ENCODE data around the gene INSRR. TPM values are rescaled to one million over a fixed set of nuclear protein-coding genes. Genes with fewer than 3 reads are reported as not detected.
A peak's percentile ranks its signal among the peaks of the same experiment; 100 is the strongest.

The INSRR gene
- total RNA-seq, 1 experiment from 2014 or later, result not detected

DNA sequence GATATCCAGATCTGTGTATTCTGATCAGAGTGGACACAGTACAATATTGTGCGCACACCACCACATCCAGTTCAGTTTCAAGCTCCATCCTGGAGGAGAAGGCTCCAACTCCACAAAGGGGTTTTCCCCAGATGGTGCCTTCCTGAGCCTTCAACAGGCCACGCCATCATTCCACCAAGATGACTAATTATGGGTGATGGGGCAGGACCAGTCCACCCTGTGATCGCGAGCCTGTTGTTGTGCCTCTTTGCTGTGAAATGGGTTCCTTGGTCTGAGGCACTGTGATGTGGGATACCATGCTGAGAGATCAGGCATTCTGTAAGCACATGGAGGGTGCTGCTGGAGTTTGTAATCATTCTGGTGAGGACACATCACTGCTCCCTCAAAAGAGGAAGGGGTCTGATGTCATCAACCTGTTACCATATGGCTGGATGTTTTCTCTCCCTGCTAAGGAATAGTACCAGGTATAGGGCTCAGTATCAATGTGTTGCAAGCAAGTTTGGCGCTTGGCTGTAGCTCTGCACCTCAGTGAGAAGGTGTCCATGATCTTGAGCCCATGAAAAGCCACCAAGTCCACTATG is 35.6 kb downstream of the INSRR start:
- no peak for DNase-seq
- Histone ChIP-seq H3K4me3 (no peak overlapping the region), H3K36me3 (no peaks in the 10 kb centered on the region), H3K9me3 (replicated peaks) (no peaks in the 10 kb centered on the region), H3K27me3 (peaks cover under 1% of the 10 kb centered on the region; the same call in 1 of the 2 replicates), H3K27ac (no peak overlapping the region), H3K4me1 (no peaks in the 10 kb centered on the region)

DNA sequence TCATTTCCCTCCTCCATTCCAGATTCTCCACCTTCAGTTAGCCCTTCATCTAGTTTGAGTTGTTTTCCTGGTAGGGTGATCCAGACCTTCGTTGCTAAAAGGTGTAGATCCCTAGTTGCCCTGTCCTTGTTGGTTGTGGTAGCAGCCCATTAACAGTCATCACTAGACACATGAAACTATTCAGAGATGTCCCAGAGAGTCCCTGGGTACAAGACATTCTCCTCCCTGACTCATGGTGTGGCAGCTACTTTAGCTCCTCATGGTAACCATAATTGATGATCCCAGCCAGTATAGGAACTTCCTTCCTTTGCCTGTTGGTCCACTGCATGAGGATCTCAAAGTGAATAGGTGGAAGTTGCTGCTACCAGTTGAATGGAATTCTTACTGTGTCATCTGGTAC is 36.2 kb downstream of the INSRR start:
- DNase-seq, result no peak
- H3K36me3 ChIP-seq, result no peaks in the 10 kb centered on the region
- H3K4me1 ChIP-seq, result no peaks in the 10 kb centered on the region
- no peaks in the 10 kb centered on the region for H3K27me3 ChIP-seq
- no peak overlapping the region for H3K4me3 ChIP-seq
- no peak overlapping the region for H3K27ac ChIP-seq
- H3K9me3 ChIP-seq (replicated peaks), result no peaks in the 10 kb centered on the region

DNA sequence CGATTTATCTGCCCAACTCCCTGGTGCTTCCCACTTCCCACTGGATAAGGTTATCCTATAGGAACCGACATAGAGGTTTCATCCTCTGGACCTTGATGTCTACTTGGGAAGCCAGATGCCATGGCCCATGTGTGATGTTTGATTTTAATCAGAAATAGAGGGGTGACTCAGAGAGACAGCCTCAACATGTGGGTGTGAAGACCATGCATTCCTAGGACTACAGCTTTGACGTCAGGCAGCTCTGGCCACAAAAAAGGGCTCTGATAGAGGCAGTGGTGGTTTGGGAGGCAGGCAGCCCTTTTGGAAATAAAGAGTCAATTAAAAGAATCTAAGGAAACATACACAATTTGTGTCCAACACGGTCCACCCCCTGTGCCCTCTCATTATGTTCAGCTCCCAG is 37.1 kb downstream of the INSRR start:
- H3K27me3 ChIP-seq, result no peaks in the 10 kb centered on the region
- no peaks in the 10 kb centered on the region for H3K36me3 ChIP-seq
- no peaks in the 10 kb centered on the region for H3K4me1 ChIP-seq
- no peak for DNase-seq
- no peak overlapping the region for H3K4me3 ChIP-seq
- H3K9me3 ChIP-seq (replicated peaks), result no peaks in the 10 kb centered on the region
- H3K27ac ChIP-seq, result no peak overlapping the region

DNA sequence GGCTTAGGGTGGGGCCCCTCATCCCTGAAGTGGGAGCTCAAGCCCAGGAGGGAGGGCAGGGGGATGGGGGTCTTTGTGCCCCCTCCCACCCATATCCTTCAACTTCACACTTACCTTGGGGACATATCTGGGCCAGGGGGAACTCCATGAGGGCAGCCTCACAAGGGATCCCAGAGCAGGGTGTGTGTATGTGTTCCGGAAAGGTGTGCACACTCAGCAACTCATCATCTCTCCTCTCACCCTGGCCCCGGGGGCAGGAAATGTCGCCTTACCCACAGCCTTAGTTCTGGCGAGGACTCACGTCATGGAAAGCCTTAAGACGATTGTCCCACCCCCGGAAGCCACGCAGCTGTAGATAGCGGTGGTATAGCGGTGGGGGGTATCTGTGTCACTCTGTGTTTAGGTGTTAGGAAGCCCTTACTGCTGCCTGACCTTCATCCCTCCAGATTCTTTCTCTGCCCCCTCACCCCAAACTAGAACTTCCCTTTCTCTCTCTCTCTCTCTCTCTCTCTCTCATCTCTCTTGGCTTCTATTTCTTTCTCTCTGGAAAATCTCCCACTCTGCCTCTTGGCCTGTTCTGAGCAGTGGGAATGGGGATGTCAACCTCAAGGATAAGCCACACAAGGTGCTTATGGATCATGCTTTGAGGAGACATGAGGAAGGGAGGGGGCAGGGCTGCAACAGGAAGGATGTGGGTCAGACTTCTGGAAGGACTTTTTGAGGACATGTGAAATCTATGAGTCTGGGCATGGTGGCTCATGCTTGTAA is 42.2 kb downstream of the INSRR start, which contains the start of gene SH2D2A:
TSS of gene SH2D2A (minus strand) at position 288 of the 768 bp plus-strand sequence. CDS start at position 148, 140 bp downstream.
- no peaks in the 10 kb centered on the region for H3K4me1 ChIP-seq
- H3K27me3 ChIP-seq, result peaks cover 5% of the 10 kb centered on the region; the same call in 1 of the 2 replicates
- H3K4me3 ChIP-seq, result no peak within 1 kb of the TSS
- H3K36me3 ChIP-seq, result no peaks in the 10 kb centered on the region
- no peak within 1 kb of the TSS for H3K27ac ChIP-seq
- peak in 1 of 2 experiments; percentile 14 for DNase-seq
- H3K9me3 ChIP-seq (replicated peaks), result no peaks in the 10 kb centered on the region

DNA sequence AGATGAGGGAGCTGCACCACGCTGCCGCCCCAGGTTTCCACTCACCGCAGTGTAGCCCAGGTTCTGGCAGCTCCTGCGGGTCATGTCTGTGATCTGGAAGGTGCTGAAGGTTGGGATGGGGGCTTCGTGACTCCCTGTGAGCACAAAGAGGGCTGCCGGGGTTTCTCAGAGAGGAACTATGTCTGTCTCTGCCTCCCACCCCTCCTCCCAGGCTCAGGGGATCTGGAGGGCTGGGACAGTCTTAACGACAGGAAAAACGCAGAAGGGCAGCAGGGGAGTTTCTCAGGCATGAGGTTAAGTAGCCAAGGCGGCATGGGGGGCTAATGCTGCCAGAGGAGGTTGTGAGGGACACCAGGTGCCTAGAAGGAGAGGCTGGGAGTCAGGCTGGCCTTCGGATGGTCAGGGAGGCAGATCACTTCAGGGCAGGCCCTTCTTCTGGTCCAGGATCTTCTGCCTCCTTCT is 42.9 kb downstream of the INSRR start:
- Histone ChIP-seq H3K27me3 (peaks cover 5% of the 10 kb centered on the region; the same call in 1 of the 2 replicates), H3K9me3 (replicated peaks) (no peaks in the 10 kb centered on the region), H3K36me3 (no peaks in the 10 kb centered on the region), H3K4me3 (no peak overlapping the region), H3K27ac (no peak overlapping the region), H3K4me1 (no peaks in the 10 kb centered on the region)
- DNase-seq, result no peak

DNA sequence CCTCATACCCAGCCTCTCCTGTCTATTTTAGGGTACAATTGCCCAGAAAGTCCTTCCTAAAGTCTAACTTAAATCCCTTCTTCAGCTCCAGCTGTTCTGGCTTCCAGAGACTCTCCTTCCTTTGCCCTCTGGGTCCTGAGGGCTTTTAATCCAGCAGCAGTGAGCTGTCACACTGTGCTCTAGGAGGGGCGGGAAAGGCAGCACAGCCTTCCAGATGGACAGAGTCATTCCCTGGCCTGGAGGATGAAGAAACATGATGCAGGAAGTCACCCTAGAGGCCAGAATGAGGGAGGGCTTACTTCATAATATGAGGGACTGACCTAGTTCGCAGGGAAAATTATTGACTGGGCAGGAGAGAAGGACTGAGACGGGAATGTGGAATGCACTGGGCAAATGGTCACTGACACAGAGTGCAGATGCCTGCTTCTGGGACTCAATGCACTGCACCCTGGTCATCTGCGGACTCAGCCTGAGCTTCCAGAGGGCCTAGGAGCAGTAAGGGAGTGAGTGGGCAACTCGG is 43.5 kb downstream of the INSRR start:
- H3K27ac ChIP-seq, result no peak overlapping the region
- H3K36me3 ChIP-seq, result no peaks in the 10 kb centered on the region
- DNase-seq, result peak in 1 of 2 experiments; percentile 27
- no peaks in the 10 kb centered on the region for H3K9me3 ChIP-seq (replicated peaks)
- peaks cover 5% of the 10 kb centered on the region; the same call in 1 of the 2 replicates for H3K27me3 ChIP-seq
- H3K4me1 ChIP-seq, result no peaks in the 10 kb centered on the region
- H3K4me3 ChIP-seq, result no peak overlapping the region

DNA sequence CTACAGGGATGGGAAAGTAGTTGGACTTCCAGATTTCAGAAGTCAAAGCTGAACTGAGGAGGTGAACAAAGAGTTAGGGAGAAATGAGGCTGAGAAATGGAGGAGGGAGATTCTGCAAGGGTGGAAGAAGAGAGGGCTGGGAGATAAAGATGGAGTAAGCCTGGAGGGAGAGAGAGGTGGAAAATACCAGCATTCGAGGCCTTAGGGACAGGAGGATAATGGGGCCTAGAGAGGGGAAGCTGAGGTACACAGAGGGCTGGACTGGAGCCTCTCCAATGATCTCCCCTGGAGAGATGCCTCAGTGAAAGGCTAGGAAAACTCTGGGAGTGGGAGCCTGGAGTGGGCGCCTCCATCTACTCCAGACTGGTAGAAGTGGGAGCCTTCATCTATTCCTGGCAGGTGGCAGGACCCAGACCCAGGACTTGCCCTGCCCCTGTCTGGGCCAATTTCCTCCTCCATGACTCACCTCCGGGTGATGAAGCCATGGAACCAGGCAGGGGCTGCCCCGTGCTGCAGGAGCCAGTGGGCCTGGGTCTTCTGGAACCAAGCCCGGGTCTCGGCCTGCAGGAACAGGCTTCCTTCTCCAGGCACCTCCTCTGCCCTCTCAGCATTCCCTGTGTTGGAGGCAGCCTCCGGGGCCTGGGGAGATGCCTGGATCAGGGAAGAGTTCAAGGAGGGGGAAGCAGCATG is 44.2 kb downstream of the INSRR start:
- no peak overlapping the region for H3K4me3 ChIP-seq
- no peak overlapping the region for H3K27ac ChIP-seq
- peaks cover 5% of the 10 kb centered on the region; the same call in 1 of the 2 replicates for H3K27me3 ChIP-seq
- no peaks in the 10 kb centered on the region for H3K4me1 ChIP-seq
- DNase-seq, result no peak
- H3K36me3 ChIP-seq, result no peaks in the 10 kb centered on the region
- H3K9me3 ChIP-seq (replicated peaks), result no peaks in the 10 kb centered on the region

DNA sequence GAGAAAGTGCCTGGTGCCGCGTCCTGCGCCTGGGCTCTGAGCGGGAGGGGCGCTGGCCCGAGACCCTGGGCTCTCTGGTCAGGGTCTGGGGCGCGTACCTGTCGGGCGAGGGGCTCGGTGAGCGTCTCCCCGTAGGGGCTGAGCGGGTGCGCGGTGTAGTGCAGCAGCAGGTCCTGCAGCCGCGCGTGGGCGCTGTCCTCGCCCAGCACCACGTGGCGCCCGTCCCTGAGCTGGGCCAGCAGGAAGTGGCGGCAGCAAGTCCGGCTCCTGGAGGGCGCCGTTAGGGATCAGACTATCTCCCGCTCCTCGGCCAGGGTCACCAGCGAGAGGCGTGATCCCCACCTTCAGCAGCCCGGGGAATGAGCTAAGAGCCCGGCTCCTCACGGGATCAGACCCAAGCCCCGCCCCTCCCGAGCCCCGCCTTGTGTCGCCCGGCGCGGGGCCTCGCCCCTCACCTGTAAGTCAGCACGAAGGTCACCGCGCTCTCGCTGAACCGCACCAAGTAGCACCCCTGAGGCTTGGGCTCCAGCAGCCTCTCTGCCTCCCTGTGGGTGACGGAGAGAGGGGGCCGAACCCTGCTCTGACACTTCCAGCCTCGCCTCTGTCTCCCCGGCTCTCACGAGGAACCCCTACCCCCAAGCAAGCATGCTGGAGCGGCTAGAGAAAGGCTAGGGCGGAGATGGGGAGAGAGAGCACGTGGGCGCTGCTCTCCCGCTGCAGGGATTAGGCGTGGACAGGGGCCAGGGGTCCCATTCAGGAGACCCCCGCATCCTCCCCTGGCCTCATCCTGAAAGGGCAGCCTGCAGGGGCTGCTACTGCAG is 45.0 kb downstream of the INSRR start:
- DNase-seq, result peak in 1 of 2 experiments; percentile 17
- H3K4me3 ChIP-seq, result peak overlapping the region; percentile 36

DNA sequence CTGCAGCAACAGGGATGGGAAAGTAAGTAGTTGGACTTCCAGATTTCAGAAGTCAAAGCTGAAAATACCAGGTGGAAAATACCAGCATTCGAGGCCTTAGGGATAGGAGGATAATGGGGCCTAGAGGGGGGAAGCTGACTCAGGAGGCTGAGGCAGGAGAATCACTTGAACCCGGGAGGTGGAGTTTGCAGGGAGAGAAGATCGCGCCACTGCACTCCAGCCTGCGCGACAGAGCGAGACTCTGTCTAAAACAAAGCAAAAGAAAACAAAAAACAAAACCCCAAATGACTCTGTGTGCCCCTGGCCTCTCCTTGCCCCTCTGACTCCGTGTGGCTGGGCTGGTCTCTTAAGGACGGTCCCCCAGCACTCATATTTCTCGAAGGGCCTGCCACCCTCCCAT is 45.6 kb downstream of the INSRR start:
- DNase-seq, result no peak
- no peaks in the 10 kb centered on the region for H3K4me1 ChIP-seq
- peak overlapping the region; percentile 36 for H3K4me3 ChIP-seq
- H3K36me3 ChIP-seq, result no peaks in the 10 kb centered on the region
- no peaks in the 10 kb centered on the region for H3K9me3 ChIP-seq (replicated peaks)
- H3K27me3 ChIP-seq, result peaks cover 5% of the 10 kb centered on the region; the same call in 1 of the 2 replicates
- H3K27ac ChIP-seq, result no peak overlapping the region

More for the DNA sequence above, 45.0 kb downstream of the INSRR start:
- H3K27me3 ChIP-seq, result peaks cover 5% of the 10 kb centered on the region; the same call in 1 of the 2 replicates
- no peaks in the 10 kb centered on the region for H3K36me3 ChIP-seq
- no peaks in the 10 kb centered on the region for H3K4me1 ChIP-seq
- no peak overlapping the region for H3K27ac ChIP-seq
- no peaks in the 10 kb centered on the region for H3K9me3 ChIP-seq (replicated peaks)

DNA sequence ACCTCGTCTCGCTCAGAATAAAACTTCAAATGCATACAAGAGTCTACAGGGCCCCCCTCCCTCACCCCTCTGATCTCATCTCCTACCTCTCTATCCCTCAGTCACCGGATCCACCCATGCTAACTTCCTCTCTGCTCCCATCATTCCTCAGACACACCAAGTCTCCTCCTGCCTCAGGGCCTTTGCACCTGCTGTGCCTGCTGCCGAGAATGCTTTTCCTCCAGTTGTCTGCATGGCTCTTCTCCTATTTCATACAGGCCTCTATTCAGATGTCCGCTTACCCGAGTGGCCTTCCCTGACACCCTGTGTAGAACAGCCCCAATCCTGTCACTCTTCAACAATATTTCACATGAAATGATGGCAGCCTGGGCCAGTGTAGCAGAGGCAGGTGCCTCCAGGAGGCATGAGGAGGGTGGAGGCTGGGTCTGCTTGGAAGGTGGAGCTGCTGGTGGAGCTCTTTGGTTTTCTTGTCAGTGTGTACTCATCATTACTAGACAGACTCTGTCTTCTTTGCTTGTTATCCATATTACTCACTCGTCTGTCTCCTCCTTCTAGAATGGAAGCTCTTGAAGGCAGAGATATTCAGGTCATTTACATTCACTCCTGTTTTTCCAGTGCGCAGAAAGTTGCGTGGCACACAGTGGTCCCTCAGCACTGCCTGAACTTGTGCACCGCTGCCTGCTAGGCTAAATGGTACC is 46.5 kb downstream of the INSRR start:
- DNase-seq, result no peak
- no peaks in the 10 kb centered on the region for H3K36me3 ChIP-seq
- H3K9me3 ChIP-seq (replicated peaks), result no peaks in the 10 kb centered on the region
- no peak overlapping the region for H3K4me3 ChIP-seq
- no peak overlapping the region for H3K27ac ChIP-seq
- no peaks in the 10 kb centered on the region for H3K4me1 ChIP-seq
- peaks cover 5% of the 10 kb centered on the region; the same call in 1 of the 2 replicates for H3K27me3 ChIP-seq

DNA sequence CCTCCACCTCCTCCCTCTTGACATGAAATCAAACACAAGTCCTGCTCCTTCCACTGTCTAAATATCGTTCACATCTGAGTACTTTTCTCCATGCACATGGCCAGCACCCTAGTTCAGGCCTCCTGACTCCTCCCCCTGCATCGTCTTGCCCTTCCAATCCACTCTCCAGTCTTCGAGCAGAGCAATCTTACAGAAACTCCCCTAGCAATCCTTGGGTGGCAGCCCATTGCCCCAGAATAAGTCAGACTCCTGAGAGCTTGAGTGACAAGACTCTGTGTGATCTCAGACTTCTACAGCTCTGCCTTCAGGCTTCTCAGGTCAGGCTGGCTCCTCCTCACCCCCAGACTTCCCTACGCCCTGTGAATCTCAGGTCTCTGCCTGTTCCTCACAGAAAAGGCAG is 47.7 kb downstream of the INSRR start:
- Histone ChIP-seq H3K27me3 (peaks cover 5% of the 10 kb centered on the region; the same call in 1 of the 2 replicates), H3K4me3 (no peak overlapping the region), H3K9me3 (replicated peaks) (no peaks in the 10 kb centered on the region), H3K4me1 (no peaks in the 10 kb centered on the region), H3K27ac (no peak overlapping the region), H3K36me3 (no peaks in the 10 kb centered on the region)
- no peak for DNase-seq

DNA sequence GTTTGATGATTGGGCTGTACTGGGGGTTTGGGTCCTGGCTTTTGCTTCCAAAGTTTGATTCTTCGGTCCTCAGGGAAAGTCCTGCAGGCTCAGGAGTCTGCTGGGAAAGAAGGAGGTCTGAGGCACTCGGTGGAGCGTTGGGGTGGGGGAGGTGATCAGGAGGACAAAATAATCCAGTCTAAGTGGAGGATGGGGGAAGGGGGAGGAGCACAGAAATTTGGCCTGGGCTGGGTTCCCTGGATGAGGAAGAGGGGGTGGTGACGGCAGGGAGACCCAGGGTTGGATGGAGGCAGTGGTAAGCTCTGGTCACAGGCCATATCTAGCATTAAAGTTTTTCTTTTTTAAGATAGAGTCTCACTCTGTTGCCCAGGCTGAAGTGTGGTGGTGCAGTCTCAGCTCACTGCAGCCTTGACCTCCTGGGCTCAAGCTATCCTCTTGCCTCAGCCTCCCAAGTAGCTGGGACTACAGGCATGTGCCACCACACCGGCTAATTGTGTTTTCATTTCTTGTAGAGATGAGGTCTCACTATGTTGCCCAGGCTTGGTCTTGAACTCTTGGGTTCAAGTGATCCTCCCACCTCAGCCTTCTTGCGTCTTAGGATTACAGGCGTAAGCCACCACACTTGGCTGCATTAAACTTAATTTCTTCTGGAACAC is 49.1 kb downstream of the INSRR start:
- Histone ChIP-seq H3K9me3 (replicated peaks) (no peaks in the 10 kb centered on the region), H3K4me3 (no peak overlapping the region), H3K4me1 (no peaks in the 10 kb centered on the region), H3K27ac (no peak overlapping the region), H3K36me3 (no peaks in the 10 kb centered on the region), H3K27me3 (peaks cover 5% of the 10 kb centered on the region; the same call in 1 of the 2 replicates)
- no peak for DNase-seq

DNA sequence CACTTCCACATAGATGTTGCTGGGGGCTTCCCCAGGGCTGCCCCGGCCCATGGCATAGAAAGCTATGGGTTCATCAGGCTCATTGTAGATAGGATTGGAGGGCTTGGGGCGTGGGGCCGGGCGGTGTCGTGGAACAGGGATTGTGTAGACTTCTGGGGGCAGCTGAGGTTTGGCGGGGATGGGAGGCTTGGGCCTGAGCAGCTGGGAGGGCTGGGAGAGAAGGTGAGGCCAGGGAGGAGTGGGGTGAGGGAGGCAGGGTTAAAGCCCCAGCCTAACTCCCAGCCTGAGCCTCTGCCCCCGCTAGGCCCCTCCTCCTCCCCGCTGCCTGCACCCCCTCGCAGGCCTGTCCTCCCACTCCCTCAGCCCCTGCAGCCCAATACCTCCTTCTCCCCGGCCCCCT is 49.6 kb downstream of the INSRR start:
- DNase-seq, result no peak
- peaks cover 5% of the 10 kb centered on the region; the same call in 1 of the 2 replicates for H3K27me3 ChIP-seq
- no peak overlapping the region for H3K27ac ChIP-seq
- no peaks in the 10 kb centered on the region for H3K9me3 ChIP-seq (replicated peaks)
- H3K4me1 ChIP-seq, result no peaks in the 10 kb centered on the region
- no peaks in the 10 kb centered on the region for H3K36me3 ChIP-seq
- H3K4me3 ChIP-seq, result no peak overlapping the region

Data from SJCRH30 (cell line).